Activated naive CD8-positive, alpha-beta T cell treated with anti-CD3 and anti-CD28 coated beads, Interleukin-2, amount 50 U/mL, for 16 hours (primary cell): ENCODE measurements around the gene DLG2.
"Not testable (repeated sequence)": the region's sequence is repeated elsewhere in the genome, so short reads cannot be mapped to it uniquely, and the experiment has no call there.

ENCODE experiments used
- DNase-seq: peaks from one replicate; pipeline ENCODE4 v3.0.0-alpha.2; 2020; ENCODE audit warnings: low read depth, low spot score

DLG2 gene

DNA sequence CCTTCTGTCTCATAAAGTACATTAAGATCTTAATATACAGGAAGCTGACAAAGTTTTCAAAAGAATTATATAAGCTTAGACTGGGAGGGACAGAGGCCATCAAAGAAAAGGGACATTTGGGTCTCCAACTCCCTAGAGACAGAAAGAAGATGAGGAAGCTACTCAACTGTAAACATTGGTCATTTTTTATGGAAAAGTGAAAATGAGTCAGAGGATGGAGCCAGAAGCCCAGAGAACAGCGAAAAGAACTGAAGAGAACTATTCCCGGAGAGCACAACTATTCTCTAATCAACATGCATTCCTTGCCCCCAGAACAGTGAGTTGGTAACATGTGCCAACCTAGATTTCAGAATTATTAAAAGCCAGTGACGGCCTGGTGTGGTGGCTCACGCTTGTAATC lies 779.3 kb downstream of the DLG2 start:
- no peak for DNase-seq

DNA sequence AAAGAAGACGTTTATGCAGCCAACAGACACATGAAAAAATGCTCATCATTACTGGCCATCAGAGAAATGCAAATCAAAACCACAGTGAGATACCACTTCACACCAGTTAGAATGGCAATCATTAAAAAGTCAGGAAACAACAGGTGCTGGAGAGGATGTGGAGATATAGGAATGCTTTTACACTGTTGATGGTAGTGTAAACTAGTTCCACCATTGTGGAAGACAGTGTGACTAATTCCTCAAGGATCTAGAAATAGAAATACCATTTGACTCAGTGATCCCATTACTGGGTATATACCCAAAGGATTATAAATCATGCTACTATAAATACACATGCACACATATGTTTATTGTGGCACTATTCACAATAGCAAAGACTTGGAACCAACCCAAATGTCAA lies 786.9 kb downstream of the DLG2 start:
- DNase-seq: not testable (repeated sequence)

- no peak for DNase-seq
These were observed 789.6 kb downstream of the DLG2 start for GRCh38 chr11:84837402-84838069.

- no peak for DNase-seq
These were observed 790.8 kb downstream of the DLG2 start for GRCh38 chr11:84836371-84836770.

DNA sequence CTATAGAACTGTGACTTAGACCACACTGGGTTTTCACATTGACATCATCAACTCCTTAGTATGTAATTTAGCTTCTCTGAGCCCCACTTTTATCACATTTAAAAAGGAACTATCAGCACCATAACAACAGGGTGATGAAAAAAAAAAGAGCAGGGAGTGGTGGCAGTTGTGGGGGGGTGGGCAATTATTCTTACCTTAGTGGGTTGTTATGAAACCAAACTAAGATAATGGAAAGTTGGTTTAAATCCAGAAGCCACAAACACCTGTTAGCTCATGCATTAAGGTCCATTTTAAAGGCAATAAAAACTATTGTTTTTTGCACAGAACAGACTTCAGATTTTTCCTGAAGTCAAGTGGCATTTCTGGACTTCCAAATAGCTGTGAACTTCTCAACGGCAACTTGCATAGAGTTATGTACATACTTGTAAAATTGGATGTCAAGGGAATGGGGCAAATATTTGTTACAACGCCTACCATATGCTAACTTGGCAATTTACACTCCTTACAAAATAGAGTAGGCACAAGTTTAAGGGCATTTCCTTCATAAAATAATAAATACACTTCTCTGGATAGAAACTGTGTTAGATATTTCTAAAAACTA lies 793.6 kb downstream of the DLG2 start:
- no peak for DNase-seq

DNA sequence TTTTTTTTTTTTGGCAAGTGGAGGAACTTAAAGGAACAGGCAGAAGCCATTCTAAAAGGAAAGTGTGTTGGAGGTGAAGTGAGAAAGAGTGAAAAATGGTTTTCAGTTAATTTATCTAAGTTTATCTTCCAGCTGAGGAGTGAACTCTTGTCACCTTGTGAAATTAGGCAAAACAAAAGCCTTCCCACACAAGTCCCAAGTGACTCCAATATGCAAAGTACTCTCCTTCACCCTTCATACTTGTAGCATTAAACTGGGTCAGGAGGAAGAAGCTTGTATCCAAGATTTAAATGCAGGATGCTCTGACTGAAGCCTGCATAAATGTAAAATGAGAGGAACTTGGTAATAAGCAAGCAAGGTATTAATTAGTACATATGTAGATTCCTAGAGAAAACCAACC lies 796.8 kb downstream of the DLG2 start:
- DNase-seq: no peak

DNA sequence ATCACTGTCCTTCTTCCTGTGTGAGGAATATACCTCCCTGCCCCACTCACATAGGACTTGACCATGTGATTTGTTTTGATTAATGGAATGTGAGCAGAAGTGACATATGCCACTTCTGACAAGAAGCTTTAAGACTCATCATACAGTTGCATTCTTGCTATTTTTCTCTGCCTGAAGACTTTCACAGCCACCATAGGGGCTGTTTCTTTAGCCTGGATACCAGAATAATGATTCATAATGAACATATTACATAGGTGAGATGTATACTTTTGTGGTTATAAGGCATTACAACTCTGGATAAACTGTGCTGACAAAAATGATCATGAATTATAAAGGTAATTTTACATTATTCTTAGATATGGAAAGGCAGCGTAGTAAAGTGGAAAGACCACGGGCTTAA lies 798.0 kb downstream of the DLG2 start:
- no peak for DNase-seq

GRCh38 chr11:84828616-84829015 lies 798.5 kb downstream of the DLG2 start:
- DNase-seq: no peak

- DNase-seq: no peak
These were observed 802.0 kb downstream of the DLG2 start for GRCh38 chr11:84825106-84825660.

DNA sequence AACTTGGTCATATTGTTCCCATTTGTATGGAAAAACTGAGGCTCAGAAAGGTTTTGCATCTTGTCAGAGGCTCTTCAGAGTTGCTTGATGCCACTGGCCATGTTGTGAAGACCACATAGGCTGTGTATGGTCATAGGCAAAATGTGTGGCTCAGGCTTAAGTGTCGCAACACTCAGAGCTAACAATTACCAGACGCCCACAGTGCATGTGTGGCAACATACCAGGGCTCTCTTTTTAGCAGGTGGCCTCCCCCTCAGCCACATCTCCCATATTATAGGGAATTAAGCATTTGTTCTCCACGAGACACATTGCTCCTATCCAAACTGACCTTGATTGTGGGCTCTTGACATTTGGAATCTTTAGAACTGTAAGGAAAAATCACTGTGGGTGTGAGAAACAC lies 802.5 kb downstream of the DLG2 start:
- DNase-seq: no peak

GRCh38 chr11:84819537-84819936 lies 807.6 kb downstream of the DLG2 start:
- no peak for DNase-seq

- no peak for DNase-seq
These were observed 808.0 kb downstream of the DLG2 start for GRCh38 chr11:84819128-84819527.

GRCh38 chr11:84817998-84818397 lies 809.1 kb downstream of the DLG2 start:
- no peak for DNase-seq

DNA sequence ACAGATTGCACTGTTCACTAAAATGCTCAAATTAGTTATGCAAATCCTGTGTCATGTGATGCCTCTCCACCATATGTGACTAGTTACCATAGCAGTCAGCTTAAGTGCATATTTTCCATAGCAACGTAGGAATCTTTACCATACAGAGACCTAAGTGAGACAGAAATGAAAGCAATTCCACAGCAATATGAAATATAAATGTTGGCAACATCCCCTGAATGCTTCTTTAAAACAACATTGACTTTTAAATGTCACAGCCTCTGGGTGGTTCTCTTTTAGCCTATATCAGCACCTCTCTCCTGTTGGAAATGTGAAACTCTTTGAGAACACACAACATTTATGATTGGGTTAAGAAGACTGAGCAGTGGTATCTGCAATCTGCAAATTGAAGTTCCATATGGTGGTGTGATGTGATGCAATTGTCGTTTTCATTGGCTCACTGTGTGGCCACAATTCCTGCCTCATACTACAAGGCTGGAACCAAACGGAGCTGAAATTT lies 814.6 kb downstream of the DLG2 start:
- no peak for DNase-seq

GRCh38 chr11:84806354-84806753 lies 820.8 kb downstream of the DLG2 start:
- DNase-seq: no peak

GRCh38 chr11:84804041-84804440 lies 823.1 kb downstream of the DLG2 start:
- DNase-seq: no peak

DNA sequence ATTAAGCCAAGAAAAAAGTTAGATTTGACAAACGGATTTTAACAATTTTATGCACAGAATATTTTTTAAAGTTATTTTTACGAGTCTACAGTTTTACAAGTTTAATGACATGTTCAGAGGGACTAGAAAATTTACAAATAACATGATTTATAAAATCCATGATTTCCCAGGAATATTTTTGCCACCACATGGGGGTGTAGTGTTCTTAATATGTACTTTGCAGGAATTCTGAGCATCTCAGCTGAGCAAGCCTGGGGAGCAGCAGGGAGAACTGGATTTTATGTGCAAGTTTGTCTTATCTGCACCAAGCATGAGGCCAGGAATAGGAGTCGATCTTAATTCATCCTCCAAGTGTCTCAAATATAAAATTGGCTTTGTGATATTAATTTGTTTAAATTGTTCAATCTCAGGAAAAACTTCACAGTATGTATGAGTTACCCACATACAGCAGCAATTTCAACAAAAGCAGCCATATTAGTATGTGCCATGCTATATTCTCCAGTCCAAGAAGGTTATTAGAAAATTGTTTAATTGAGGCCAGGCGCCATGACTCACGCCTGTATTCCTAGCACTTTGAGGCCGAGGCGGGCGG lies 826.3 kb downstream of the DLG2 start:
- no peak for DNase-seq

DNA sequence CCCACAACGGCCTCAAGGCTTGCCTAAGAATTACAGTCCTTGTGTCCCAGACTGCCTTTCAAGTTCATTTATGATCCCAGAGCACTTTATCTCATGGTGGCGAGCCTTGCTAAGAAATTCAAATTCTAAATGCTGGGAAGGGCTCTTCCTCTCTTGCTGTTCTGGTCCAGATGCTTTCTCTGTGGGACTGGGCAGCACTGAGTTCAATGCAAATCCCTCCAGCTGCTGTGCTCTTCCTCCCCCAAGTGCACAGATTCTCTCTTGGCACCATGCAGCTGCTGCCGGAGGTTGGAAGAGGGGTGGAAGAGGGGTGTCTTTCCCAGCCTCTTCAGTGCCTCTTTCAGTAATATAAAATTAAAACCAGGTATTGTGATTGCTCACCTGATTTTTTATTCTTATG lies 828.0 kb downstream of the DLG2 start:
- no peak for DNase-seq

- DNase-seq: no peak
These were observed 831.4 kb downstream of the DLG2 start for GRCh38 chr11:84795698-84796097.

DNA sequence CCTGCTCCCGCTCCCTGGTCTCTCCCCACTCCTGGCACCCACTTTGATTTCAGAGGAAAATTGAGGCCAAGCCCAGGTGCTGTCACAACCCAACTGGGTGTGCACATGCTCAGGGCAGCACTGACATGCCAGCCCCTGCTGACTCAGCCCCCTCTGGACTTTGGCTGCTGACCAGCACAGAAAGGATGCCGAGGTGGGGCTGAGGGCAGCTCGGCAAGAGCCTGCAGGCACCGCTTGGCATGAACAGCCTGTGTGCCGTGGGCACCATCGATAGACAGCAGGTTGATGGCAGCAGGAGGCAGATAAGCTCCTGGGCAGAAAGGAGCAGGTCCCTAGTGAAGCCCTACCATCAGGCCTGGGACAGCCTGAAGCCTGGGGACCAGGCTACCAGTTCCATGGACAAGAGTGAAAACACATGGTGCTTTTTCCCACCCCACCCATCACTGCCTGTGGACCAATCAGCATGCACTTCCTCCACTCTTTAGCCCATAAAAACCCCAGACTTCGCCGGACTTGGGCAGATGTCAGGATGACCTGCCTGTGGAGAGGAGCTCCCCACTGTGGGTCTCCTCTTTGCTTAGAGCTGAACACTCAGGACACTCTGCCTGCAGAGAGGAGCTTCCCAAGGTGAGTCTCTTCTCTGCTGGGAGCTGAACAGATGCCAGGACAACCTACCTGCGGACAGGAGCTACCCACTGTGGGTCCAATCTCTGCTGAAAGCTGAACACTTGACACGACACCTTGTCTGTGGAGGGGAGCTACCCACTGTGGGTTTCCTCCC lies 832.3 kb downstream of the DLG2 start:
- DNase-seq: no peak

GRCh38 chr11:84793318-84793717 lies 833.8 kb downstream of the DLG2 start:
- no peak for DNase-seq

- DNase-seq: no peak
These were observed 836.2 kb downstream of the DLG2 start for GRCh38 chr11:84790849-84791427.
